ENCODE measurements around the gene SMG5. TPM values are rescaled to one million over a fixed set of nuclear protein-coding genes. Genes with fewer than 3 reads are reported as not detected.

Gene SMG5
- total RNA-seq, 4 donors from 2014 or later, result 70.1 to 139 (median 103) TPM

GRCh38 chr1:156233426-156234127 lies 49.0 kb downstream of the SMG5 start:
- no peak for DNase-seq
- TF ChIP-seq CTCF (IDR thresholded peaks at IDR 0.05) (no peak), POLR2A (IDR thresholded peaks at IDR 0.05) (no peak)

GRCh38 chr1:156232201-156232894 lies 50.3 kb downstream of the SMG5 start:
- H3K4me1 ChIP-seq, result no peaks in the 10 kb centered on the region
- no peaks in the 10 kb centered on the region for H3K9me3 ChIP-seq
- H3K36me3 ChIP-seq, result peaks cover 0 to 52% (median 0%) of the 10 kb centered on the region in 3 donors
- DNase-seq, result no peak
- H3K4me3 ChIP-seq, result no peak overlapping the region
- no peak overlapping the region for H3K27ac ChIP-seq
- no peaks in the 10 kb centered on the region for H3K27me3 ChIP-seq
- no peak for TF ChIP-seq POLR2A (IDR thresholded peaks at IDR 0.05)
- no peak for TF ChIP-seq CTCF (IDR thresholded peaks at IDR 0.05)

More at GRCh38 chr1:156233426-156234127, 49.0 kb downstream of the SMG5 start:
- H3K4me1 ChIP-seq, result no peaks in the 10 kb centered on the region
- H3K27me3 ChIP-seq, result no peaks in the 10 kb centered on the region
- no peak overlapping the region for H3K4me3 ChIP-seq
- peaks cover 0 to 61% (median 0%) of the 10 kb centered on the region in 3 donors for H3K36me3 ChIP-seq
- H3K9me3 ChIP-seq, result no peaks in the 10 kb centered on the region
- H3K27ac ChIP-seq, result no peak overlapping the region

GRCh38 chr1:156230473-156230837 lies 52.2 kb downstream of the SMG5 start:
- H3K9me3 ChIP-seq, result no peaks in the 10 kb centered on the region
- no peaks in the 10 kb centered on the region for H3K4me1 ChIP-seq
- no peak overlapping the region for H3K4me3 ChIP-seq
- TF ChIP-seq POLR2A (IDR thresholded peaks at IDR 0.05), result no peak
- TF ChIP-seq CTCF (IDR thresholded peaks at IDR 0.05), result no peak
- peaks cover 0 to 41% (median 0%) of the 10 kb centered on the region in 3 donors for H3K36me3 ChIP-seq
- no peaks in the 10 kb centered on the region for H3K27me3 ChIP-seq
- no peak overlapping the region for H3K27ac ChIP-seq
- DNase-seq, result no peak

GRCh38 chr1:156229809-156230472 lies 52.7 kb downstream of the SMG5 start:
- Histone ChIP-seq H3K4me3 (no peak overlapping the region), H3K9me3 (no peaks in the 10 kb centered on the region), H3K4me1 (no peaks in the 10 kb centered on the region), H3K27me3 (no peaks in the 10 kb centered on the region), H3K36me3 (peaks cover 0 to 38% (median 0%) of the 10 kb centered on the region in 3 donors), H3K27ac (no peak overlapping the region)
- DNase-seq, result no peak
- TF ChIP-seq CTCF (IDR thresholded peaks at IDR 0.05) (no peak), POLR2A (IDR thresholded peaks at IDR 0.05) (no peak)

- no peaks in the 10 kb centered on the region for H3K4me1 ChIP-seq
- no peaks in the 10 kb centered on the region for H3K27me3 ChIP-seq
- TF ChIP-seq POLR2A (IDR thresholded peaks at IDR 0.05) (no peak), CTCF (IDR thresholded peaks at IDR 0.05) (no peak)
- H3K4me3 ChIP-seq, result no peak overlapping the region
- no peak overlapping the region for H3K27ac ChIP-seq
- no peak for DNase-seq
- peaks cover 0 to 28% (median 0%) of the 10 kb centered on the region in 3 donors for H3K36me3 ChIP-seq
- no peaks in the 10 kb centered on the region for H3K9me3 ChIP-seq
Observed at GRCh38 chr1:156228501-156228900, 54.1 kb downstream of the SMG5 start.
